Raji (cell line): Measurements from ENCODE around the gene LINGO4.

Source experiments
- POLR2A ChIP-seq: IDR thresholded peaks from 2 replicates; pipeline ENCODE4 v1.6.1; 2011; ENCODE audit warnings: low read depth, low read length, control low read depth; ENCODE audit not compliant: insufficient read depth

LINGO4 gene

DNA sequence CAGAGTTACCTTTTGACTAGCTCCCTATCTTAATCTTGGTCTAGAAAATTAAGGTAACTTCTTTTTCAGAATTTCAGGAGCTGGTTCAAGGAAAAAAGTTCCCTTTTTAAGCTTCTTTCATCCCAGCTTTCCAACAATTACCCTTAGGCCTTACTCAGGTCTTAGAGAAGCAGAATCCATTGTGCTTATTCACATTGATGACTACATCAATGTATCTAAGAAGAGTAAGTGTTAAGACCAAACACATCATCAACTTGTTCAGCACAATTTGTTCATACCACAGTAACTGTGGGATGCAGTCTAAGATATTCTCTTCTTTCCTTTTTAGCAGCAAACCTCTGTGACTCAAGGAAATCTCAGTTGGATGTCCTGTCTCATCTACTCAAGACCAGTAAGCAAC is 46.0 kb downstream of the LINGO4 start:
- TF ChIP-seq POLR2A: no peak

DNA sequence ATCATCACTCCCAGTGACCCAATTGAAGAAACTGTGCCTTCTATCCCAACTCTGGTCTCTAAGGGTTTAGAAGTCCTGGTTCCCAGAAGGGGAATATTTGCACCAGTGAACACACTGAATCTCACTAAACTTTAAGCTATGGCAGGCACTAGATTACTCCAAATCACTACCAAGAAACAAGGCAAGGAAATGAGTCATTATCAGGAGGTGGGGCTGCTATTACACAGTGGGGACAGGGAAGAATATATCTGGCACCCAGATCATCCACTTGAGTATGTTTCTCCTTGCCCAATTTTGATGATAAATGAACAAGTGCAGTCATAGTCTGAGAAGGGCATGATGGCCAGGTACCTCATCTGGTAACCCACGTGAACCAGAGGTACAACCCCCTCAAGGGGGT is 48.9 kb downstream of the LINGO4 start:
- TF ChIP-seq POLR2A: no peak
